ENCODE measurements around the gene RNF144A.

The RNF144A gene

GRCh38 chr2:7022492-7023385 lies 105.5 kb downstream of the RNF144A start:
- peak in 20 of 42 donors; percentile 2 to 74 (median 54) for DNase-seq
- intact Hi-C loops (cut with DNase I): no loop called here

DNA sequence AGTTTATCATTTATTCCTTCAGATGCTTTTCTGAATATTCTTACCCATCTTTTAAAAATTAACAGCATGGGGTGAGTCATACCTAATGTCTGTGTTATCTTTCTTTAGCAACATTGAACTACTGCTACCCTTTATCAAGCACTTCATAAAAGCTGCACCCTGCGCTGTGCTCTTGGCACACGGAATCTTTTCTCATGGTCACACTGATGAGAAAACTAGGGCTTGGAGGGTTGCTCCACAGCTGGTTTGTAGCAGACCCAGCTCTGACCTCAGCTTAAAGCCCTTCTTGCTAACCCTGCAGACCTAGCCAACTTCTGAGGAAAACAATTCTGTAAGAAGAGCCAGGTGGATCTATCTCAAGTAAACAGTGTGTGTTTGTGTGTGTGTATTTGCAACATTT lies 106.3 kb downstream of the RNF144A start:
- peak in 10 of 42 donors; percentile 6 to 37 (median 15) for DNase-seq
- intact Hi-C loops (cut with DNase I): no loop called here

GRCh38 chr2:7024261-7024660 lies 107.0 kb downstream of the RNF144A start:
- DNase-seq: peak in 10 of 42 donors; percentile 3 to 37 (median 10)
- intact Hi-C loops (cut with DNase I): no loop called here

- intact Hi-C loops (cut with DNase I): loop anchor here (5.0 kb wide), 1 partner anchor 113 kb away; no protein-coding TSS in a partner anchor
- peak in 9 of 42 donors; percentile 11 to 36 (median 22) for DNase-seq
Measured at GRCh38 chr2:7025082-7025481, 107.9 kb downstream of the RNF144A start.

DNA sequence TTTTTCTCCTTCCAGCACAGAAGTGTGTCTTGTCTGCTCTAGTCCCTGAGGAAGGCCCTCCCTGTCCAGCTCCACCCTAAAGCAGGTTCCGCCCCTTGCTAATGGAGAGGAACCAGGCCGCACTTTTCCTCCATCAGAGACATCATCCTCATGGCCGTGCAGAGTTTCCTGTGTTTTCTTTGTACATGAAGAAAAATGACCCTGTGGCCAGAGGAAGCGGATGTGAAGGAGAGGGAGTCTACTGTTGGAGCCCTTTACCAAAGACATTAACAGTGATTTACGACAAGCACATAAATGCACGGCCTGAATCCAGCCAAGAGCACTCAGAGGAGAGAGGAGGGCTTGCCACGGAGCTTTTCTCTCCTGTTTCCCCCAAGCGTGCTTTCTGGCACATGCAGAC lies 109.5 kb downstream of the RNF144A start:
- DNase-seq: peak in 9 of 42 donors; percentile 4 to 28 (median 14)
- intact Hi-C loops (cut with DNase I): loop anchor here (5.0 kb wide), 1 partner anchor 114 kb away; no protein-coding TSS in a partner anchor

- intact Hi-C loops (cut with DNase I): loop anchor here (5.0 kb wide), 1 partner anchor 115 kb away; no protein-coding TSS in a partner anchor
- peak in 4 of 42 donors; percentile 1 to 29 (median 22) for DNase-seq
Measured at GRCh38 chr2:7027411-7027810, 110.2 kb downstream of the RNF144A start.

- intact Hi-C loops (cut with DNase I): loop anchor here (5.0 kb wide), 1 partner anchor 116 kb away; no protein-coding TSS in a partner anchor
- peak in 7 of 42 donors; percentile 6 to 36 (median 12) for DNase-seq
Measured at GRCh38 chr2:7027956-7028655, 110.9 kb downstream of the RNF144A start.

DNA sequence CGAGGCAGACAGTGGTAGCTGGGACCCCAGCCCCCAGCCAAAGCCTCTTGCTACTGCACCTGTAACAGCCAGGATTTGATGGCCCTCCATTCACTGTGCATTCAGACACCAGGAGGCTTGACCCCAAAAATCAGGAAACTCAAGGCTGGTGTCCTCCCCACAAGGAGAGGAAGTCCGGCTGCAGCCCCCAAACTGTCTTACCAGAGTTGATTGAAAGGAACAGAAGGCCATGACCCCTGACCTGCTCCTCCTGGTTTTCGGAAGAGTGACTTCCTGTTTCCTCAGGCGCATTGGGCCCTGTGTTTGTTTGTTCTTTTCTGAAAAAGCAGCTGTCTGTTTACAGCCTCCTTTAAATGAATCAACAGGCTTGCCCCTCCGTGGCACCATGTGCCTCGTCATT lies 111.6 kb downstream of the RNF144A start:
- peak in 7 of 42 donors; percentile 1 to 33 (median 16) for DNase-seq
- intact Hi-C loops (cut with DNase I): loop anchor here (5.0 kb wide), 1 partner anchor 117 kb away; no protein-coding TSS in a partner anchor

GRCh38 chr2:7029291-7030059 lies 112.3 kb downstream of the RNF144A start:
- intact Hi-C loops (cut with DNase I): loop anchor here (5.0 kb wide), 1 partner anchor 117 kb away; no protein-coding TSS in a partner anchor
- peak in 21 of 42 donors; percentile 28 to 80 (median 49) for DNase-seq

- peak in 31 of 42 donors; percentile 47 to 85 (median 62) for DNase-seq
- intact Hi-C loops (cut with DNase I): no loop called here
Measured at GRCh38 chr2:7030810-7031209, 113.6 kb downstream of the RNF144A start.

GRCh38 chr2:7031547-7032245 lies 114.5 kb downstream of the RNF144A start:
- DNase-seq: peak in 23 of 42 donors; percentile 18 to 83 (median 59)
- intact Hi-C loops (cut with DNase I): no loop called here

- intact Hi-C loops (cut with DNase I): no loop called here
- DNase-seq: peak in 3 of 42 donors; percentile 6 to 23 (median 8)
Measured at GRCh38 chr2:7032371-7032770, 115.2 kb downstream of the RNF144A start.

DNA sequence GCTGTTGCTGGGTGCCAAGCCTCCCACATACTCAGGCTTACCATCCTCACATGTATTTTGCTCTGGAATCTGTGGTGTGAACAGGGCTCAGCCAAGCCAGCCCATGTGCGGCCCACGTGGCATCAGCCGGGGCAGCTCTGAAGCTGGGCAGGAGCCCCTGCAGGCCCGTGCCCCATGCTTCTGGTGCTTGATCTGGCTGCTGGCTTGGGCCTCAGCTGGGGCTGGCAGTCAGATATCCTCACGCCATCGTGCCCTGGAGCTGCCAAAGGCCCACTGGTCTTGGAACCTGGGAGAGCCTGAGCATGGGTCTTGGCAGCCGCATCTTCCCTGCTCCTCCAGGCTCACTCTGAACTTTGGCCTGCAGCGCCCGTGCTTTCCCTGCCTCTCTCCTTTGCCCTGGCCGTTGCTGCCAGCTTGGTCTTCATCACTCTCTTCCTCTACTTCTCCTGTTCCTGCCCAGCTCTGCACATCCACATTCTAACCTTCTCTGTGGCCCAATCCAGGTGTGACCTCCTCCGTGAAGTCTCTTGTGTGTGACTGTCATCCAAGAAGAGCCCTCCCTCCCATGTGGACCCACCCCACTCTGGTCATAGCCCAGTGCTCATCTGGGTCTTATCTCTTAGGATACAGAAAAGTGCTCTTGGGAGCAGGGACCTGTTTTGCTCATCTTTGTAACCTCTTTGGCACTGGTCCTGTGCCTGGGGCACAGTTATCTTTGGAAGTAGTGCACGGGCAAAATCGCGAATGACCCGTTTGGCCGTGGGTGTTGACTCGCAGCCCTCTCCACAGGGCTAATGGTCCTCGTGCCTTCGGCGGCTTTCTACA lies 116.1 kb downstream of the RNF144A start:
- intact Hi-C loops (cut with DNase I): no loop called here

DNA sequence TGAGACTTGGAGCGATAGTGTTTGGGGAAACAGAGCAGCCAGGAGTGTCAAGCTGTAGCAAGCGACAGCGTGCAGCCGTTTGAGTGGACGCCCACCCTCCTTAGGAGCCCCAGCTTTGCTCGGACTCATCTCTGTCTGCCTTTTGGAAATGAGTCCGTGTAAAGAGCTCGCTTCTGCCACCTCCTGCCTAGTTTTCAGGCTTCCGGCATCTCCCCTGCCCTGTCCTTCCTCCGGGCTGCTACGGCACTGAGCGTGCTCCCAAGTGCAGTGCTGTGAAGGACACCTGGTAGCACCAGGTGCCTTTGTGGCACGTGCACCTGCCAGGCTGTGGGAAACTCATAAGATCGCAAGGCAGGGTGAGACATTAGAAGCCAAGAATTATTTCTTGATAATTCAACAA lies 117.1 kb downstream of the RNF144A start:
- intact Hi-C loops (cut with DNase I): no loop called here

More for the DNA sequence above, 116.1 kb downstream of the RNF144A start:
- peak in 5 of 42 donors; percentile 0 to 22 (median 10) for DNase-seq

GRCh38 chr2:7035884-7036283 lies 118.7 kb downstream of the RNF144A start:
- intact Hi-C loops (cut with DNase I): no loop called here

More for the DNA sequence above, 117.1 kb downstream of the RNF144A start:
- DNase-seq: peak in 6 of 42 donors; percentile 8 to 40 (median 22)

GRCh38 chr2:7037340-7038333 lies 120.4 kb downstream of the RNF144A start:
- intact Hi-C loops (cut with DNase I): no loop called here
- peak in 41 of 42 donors; percentile 64 to 92 (median 82) for DNase-seq

More at GRCh38 chr2:7035884-7036283, 118.7 kb downstream of the RNF144A start:
- peak in 3 of 42 donors; percentile 0 to 22 (median 7) for DNase-seq

Measured in head of caudate nucleus (tissue), 42 donors.